GM12878 (cell line): Measurements from ENCODE around the gene SPACA5. TPM values are rescaled to one million over a fixed set of nuclear protein-coding genes. Genes with fewer than 3 reads are reported as not detected.

Experiments used
- ATAC-seq: fragments of 200-7000 bp; cut with Tn5 transposase; 3 replicates; pipeline ENCODE4 v1.9.1; 2020; ENCODE audit warnings: mild to moderate bottlenecking, moderate library complexity
- BruUV-seq: library from RNA; stranded (reverse); fragments of 400-500 nt; replicated peaks from 2 replicates; lab custom pipeline; 2021; lab: Mats Ljungman, UMichigan
- CTCF ChIA-PET: fragments of 300-600 bp; sonication (Branson Sonifier 250); formaldehyde crosslinking; extraction: SDS; loops from one replicate; lab custom pipeline; 2021; ENCODE audit warnings: inconsistent platforms; lab: Yijun Ruan, JAX
- POLR2A ChIA-PET: fragments of 350-600 bp; formaldehyde crosslinking; extraction: SDS; loops from one replicate; lab custom pipeline; 2021; ENCODE audit warnings: inconsistent platforms; lab: Charles Lee
- RAD21 ChIA-PET: fragments of 300-600 bp; sonication (Branson Sonifier 250); formaldehyde crosslinking; loops from one replicate; lab custom pipeline; 2023; ENCODE audit warnings: antibody characterized with exemption; ENCODE audit not compliant: unreplicated experiment; lab: Charles Lee
- SMC1A ChIA-PET: fragments of 300-600 bp; sonication (Branson Sonifier 250); formaldehyde crosslinking; loops from one replicate; lab custom pipeline; 2023; ENCODE audit not compliant: unreplicated experiment, uncharacterized antibody; lab: Charles Lee
- DNase-seq: peaks from one replicate; pipeline ENCODE4 v3.0.0-alpha.2; 2011; ENCODE audit warnings: low read depth, low spot score
- FAIRE-seq: peaks from 3 replicates; lab custom pipeline; 2011; peaks lifted over from hg19 to GRCh38; lab: Jason Lieb, UNC
- H2AFZ ChIP-seq: 2 replicates; pipeline ENCODE4 v1.6.0; 2011; ENCODE audit warnings: low read depth, low read length, control low read depth; ENCODE audit not compliant: control insufficient read depth
- H3K27ac ChIP-seq: 2 replicates; pipeline ENCODE4 v1.5.1; 2011; ENCODE audit warnings: control low read depth; ENCODE audit not compliant: control insufficient read depth, insufficient read depth
- H3K27me3 ChIP-seq, 2 experiments: replicated peaks in 1 of 2; 2 replicates each; pipeline versions ENCODE4 v1.6.0 to v1.6.1; 2011; ENCODE audit warnings: low read length in 1 of 2; ENCODE audit not compliant: control insufficient read depth in 2 of 2, insufficient read depth in 2 of 2
- H3K36me3 ChIP-seq, 2 experiments: 2 replicates each; pipeline ENCODE4 v1.5.1; 2011; ENCODE audit warnings: low read length in 1 of 2; ENCODE audit not compliant: control insufficient read depth in 2 of 2, insufficient read depth in 2 of 2
- H3K4me1 ChIP-seq: 2 replicates; pipeline ENCODE4 v1.6.1; 2011; ENCODE audit warnings: mild to moderate bottlenecking, low read length, moderate library complexity, mixed read lengths; ENCODE audit not compliant: control insufficient read depth, insufficient read depth
- H3K4me2 ChIP-seq: 2 replicates; pipeline ENCODE4 v1.6.0; 2011; ENCODE audit warnings: control low read depth; ENCODE audit not compliant: control insufficient read depth, insufficient read depth
- H3K4me3 ChIP-seq: fragments of 200-600 bp; sonication (generic); 2 replicates; pipeline ENCODE4 v1.5.1; 2016
- H3K79me2 ChIP-seq: 2 replicates; pipeline ENCODE4 v1.6.0; 2011; ENCODE audit warnings: low read length; ENCODE audit not compliant: control insufficient read depth, insufficient read depth
- H3K9ac ChIP-seq: 2 replicates; pipeline ENCODE4 v1.8.0; 2011; ENCODE audit warnings: low read length, control low read depth, mixed read lengths; ENCODE audit not compliant: control insufficient read depth, insufficient read depth
- H3K9me3 ChIP-seq: replicated peaks from 3 replicates; pipeline ENCODE4 v1.5.1; 2011; ENCODE audit warnings: mild to moderate bottlenecking, low read length; ENCODE audit not compliant: control insufficient read depth, insufficient read depth
- H4K20me1 ChIP-seq: 2 replicates; pipeline ENCODE4 v1.6.0; 2011; ENCODE audit not compliant: control insufficient read depth, insufficient read depth
- NR2C1 ChIP-seq: fragments of 450-650 bp; IDR thresholded peaks from 2 replicates; pipeline ENCODE4 v1.6.1; 2017; ENCODE audit warnings: antibody characterized with exemption, mild to moderate bottlenecking, moderate library complexity
- RAD21 ChIP-seq: IDR thresholded peaks from 2 replicates; pipeline ENCODE4 v1.6.1; 2011; ENCODE audit warnings: mild to moderate bottlenecking, low read depth, low read length, moderate library complexity; ENCODE audit not compliant: insufficient read depth
- SMC3 ChIP-seq: IDR thresholded peaks from 2 replicates; pipeline ENCODE4 v1.6.1; 2011; ENCODE audit warnings: low read length, improper control_type of control experiment, borderline replicate concordance
- WGBS: methylation state at CpG from one replicate; pipeline ENCODE4 v1.1.6; 2016; ENCODE audit warnings: low lambda C conversion rate; ENCODE audit not compliant: insufficient replicate concordance, insufficient coverage; ENCODE audit errors: missing lambda C conversion rate; 5-methylcytosine and 5-hydroxymethylcytosine counted together
- in situ Hi-C: fragments of 300-500 bp; cut with MboI; formaldehyde crosslinking; loops from 9 replicates; pipeline ENCODE4 v1.14.3; 2018; ENCODE audit warnings: mixed read lengths
- intact Hi-C: fragments of 100-400 bp; cut with micrococcal nuclease; formaldehyde crosslinking; loops from one replicate; pipeline ENCODE4 v1.14.2; 2022; ENCODE audit not compliant: unreplicated experiment
- polyA plus RNA-seq, 11 experiments: library from polyadenylated mRNA; depleted of rRNA in 4 of 11; unstranded in 6 of 11; stranded (reverse) in 5 of 11; fragments of >200 nt; fragmentation: Nextera tagmentation in 4 of 11; fragmentation: Illumina TruSeq in 1 of 11; extraction: Ambion mirVana in 4 of 11; extraction: Trizol in 1 of 11; gene quantifications; 1 replicate in 1 of 11; 2 replicates in 10 of 11; pipeline versions ENCODE4 v1.2.1 to v1.2.3, GENCODE V29; 2011 to 2016; ENCODE audit warnings: inconsistent platforms in 2 of 11, missing spikeins in 2 of 11, low read depth in 1 of 11
- total RNA-seq, 4 experiments: library from RNA; depleted of rRNA in 3 of 4; stranded (reverse); fragments of >200 nt in 3 of 4; fragmentation: Illumina TruSeq in 1 of 4; extraction: Trizol in 1 of 4; gene quantifications; 2 replicates each; pipeline versions ENCODE4 v1.2.1 to v1.2.3, GENCODE V29; 2013 to 2021
- TF ChIP-seq, protein P1 (sequence below), 3 experiments: IDR thresholded peaks in 2 of 3; conservative IDR thresholded peaks in 1 of 3; 2 replicates each; pipeline ENCODE4 v1.5.1; 2011; ENCODE audit warnings: low read depth in 3 of 3, low read length in 3 of 3, mild to moderate bottlenecking in 3 of 3, control low read depth in 2 of 3, moderate library complexity in 2 of 3, inconsistent platforms in 1 of 3, mixed read lengths in 1 of 3; ENCODE audit not compliant: control insufficient read depth in 2 of 3, insufficient read depth in 1 of 3; ENCODE audit errors: extremely low read depth in 1 of 3

SPACA5 gene
- total and polyA plus RNA-seq, 10 of the 15 experiments (the other 5 are each of a cell fraction or from before 2014, with no cell fraction given) = 0.18 to 0.97 (median 0.25) TPM; not detected in 4

- H3K4me1 ChIP-seq = no peaks in the 10 kb centered on the region
- H3K27ac ChIP-seq = no peak overlapping the region
- no peak for DNase-seq
- H4K20me1 ChIP-seq = no peaks in the 10 kb centered on the region
- in situ Hi-C loops (no loop called here), intact Hi-C loops (loop anchor here (2.0 kb wide), 1 partner anchor 68 kb away; no protein-coding TSS in a partner anchor)
- SMC1A ChIA-PET = interaction anchor here (0.9 to 1.4 kb wide), 2 partner anchors 9 to 105 kb away, joined by 3 to 6 read pairs; no protein-coding TSS in a partner anchor
- CTCF ChIA-PET = interaction anchor here (0.6 to 3.0 kb wide), 11 partner anchors 11 to 1878 kb away, joined by 3 to 10 read pairs (median 4); no protein-coding TSS in a partner anchor
- no peaks in the 10 kb centered on the region for H3K36me3 ChIP-seq
- H3K4me2 ChIP-seq = no peak overlapping the region
- H3K9me3 ChIP-seq = no peaks in the 10 kb centered on the region; the same call in 2 of the 3 replicates
- H2AFZ ChIP-seq = no peak overlapping the region
- no peak for FAIRE-seq
- ATAC-seq = peak; percentile 73
- H3K9ac ChIP-seq = no peak overlapping the region
- no peaks in the 10 kb centered on the region for H3K27me3 ChIP-seq
- POLR2A ChIA-PET = interaction anchor here (0.6 kb wide), 1 partner anchor 163 kb away, joined by 3 read pairs; no protein-coding TSS in a partner anchor
- RAD21 ChIA-PET = interaction anchor here (1.6 kb wide), 1 partner anchor 62 kb away, joined by 4 read pairs; no protein-coding TSS in a partner anchor
- BruUV-seq = no TSS peak
- WGBS = 17% methylated on average over 4 of the region's 4 CpGs
- peak; percentile 53 for TF ChIP-seq RAD21
- TF ChIP-seq, protein P1, sequence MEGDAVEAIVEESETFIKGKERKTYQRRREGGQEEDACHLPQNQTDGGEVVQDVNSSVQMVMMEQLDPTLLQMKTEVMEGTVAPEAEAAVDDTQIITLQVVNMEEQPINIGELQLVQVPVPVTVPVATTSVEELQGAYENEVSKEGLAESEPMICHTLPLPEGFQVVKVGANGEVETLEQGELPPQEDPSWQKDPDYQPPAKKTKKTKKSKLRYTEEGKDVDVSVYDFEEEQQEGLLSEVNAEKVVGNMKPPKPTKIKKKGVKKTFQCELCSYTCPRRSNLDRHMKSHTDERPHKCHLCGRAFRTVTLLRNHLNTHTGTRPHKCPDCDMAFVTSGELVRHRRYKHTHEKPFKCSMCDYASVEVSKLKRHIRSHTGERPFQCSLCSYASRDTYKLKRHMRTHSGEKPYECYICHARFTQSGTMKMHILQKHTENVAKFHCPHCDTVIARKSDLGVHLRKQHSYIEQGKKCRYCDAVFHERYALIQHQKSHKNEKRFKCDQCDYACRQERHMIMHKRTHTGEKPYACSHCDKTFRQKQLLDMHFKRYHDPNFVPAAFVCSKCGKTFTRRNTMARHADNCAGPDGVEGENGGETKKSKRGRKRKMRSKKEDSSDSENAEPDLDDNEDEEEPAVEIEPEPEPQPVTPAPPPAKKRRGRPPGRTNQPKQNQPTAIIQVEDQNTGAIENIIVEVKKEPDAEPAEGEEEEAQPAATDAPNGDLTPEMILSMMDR (IDR thresholded peaks at IDR 0.05 in 2 of 3, conservative IDR thresholded peaks at IDR 0.05 in 1 of 3; ENCODE audit: control insufficient read depth in 2 of 3, extremely low read depth in 1 of 3, insufficient read depth in 1 of 3, low read depth in 3 of 3, low read length in 3 of 3) = peak; percentile 10 to 34 (median 33); a peak in 4 of 6 replicates
- peak; percentile 24; the same call in 1 of the 2 replicates for TF ChIP-seq SMC3
- TF ChIP-seq NR2C1 = no peak
- no peak overlapping the region for H3K4me3 ChIP-seq
- H3K79me2 ChIP-seq = no peaks in the 10 kb centered on the region
Observed at GRCh38 chrX:47958761-47959342, 47.9 kb upstream of the SPACA5 start.
